HG02981 (cell line): ENCODE measurements around the gene HPGDS.

ENCODE experiments used
- ATAC-seq: cut with Tn5 transposase; IDR thresholded peaks from one replicate; pipeline ENCODE4 v1.9.1; 2021; ENCODE audit warnings: mild to moderate bottlenecking, moderate library complexity; ENCODE audit not compliant: unreplicated experiment

The HPGDS gene

GRCh38 chr4:94262163-94263016, 80.2 kb downstream of the HPGDS start:
- no peak for ATAC-seq

- ATAC-seq, result no peak
Observed at GRCh38 chr4:94256828-94257227, 85.8 kb downstream of the HPGDS start.

- ATAC-seq, result no peak
Observed at GRCh38 chr4:94256144-94256783, 86.4 kb downstream of the HPGDS start.

GRCh38 chr4:94253036-94253435, 89.6 kb downstream of the HPGDS start:
- ATAC-seq, result no peak

GRCh38 chr4:94251094-94251493, 91.5 kb downstream of the HPGDS start:
- no peak for ATAC-seq
